Activated CD4-positive, alpha-beta T cell treated with anti-CD3 and anti-CD28 coated beads for 36 hours (primary cell): ENCODE data around the gene DNAH1. TPM values are rescaled to one million over a fixed set of nuclear protein-coding genes. Genes with fewer than 3 reads are reported as not detected.

Experiments
- ATAC-seq: fragments of 200-7000 bp; cut with Tn5 transposase; one replicate; pipeline ENCODE4 v1.10.0; 2021; ENCODE audit warnings: mild to moderate bottlenecking, moderate library complexity
- CTCF ChIA-PET: fragments of 350-600 bp; sonication (Branson Sonifier 250); formaldehyde crosslinking; loops from one replicate; lab custom pipeline; 2021; ENCODE audit warnings: antibody characterized with exemption; lab: Charles Lee
- POLR2A ChIA-PET: fragments of 350-600 bp; sonication (Branson Sonifier 250); formaldehyde crosslinking; loops from one replicate; lab custom pipeline; 2021; ENCODE audit warnings: antibody characterized with exemption, inconsistent platforms; lab: Charles Lee
- DNase-seq: peaks from one replicate; pipeline ENCODE4 v3.0.0-alpha.2; 2020
- H3K27ac Mint-ChIP-seq: one replicate; pipeline ENCODE4 v1.8.0; 2021; ENCODE audit warnings: mixed read lengths
- H3K27me3 Mint-ChIP-seq: one replicate; pipeline ENCODE4 v1.8.0; 2021; ENCODE audit warnings: mixed read lengths
- H3K36me3 Mint-ChIP-seq: one replicate; pipeline ENCODE4 v1.8.0; 2021; ENCODE audit warnings: low read depth, mixed read lengths
- H3K4me1 Mint-ChIP-seq: one replicate; pipeline ENCODE4 v1.8.0; 2021; ENCODE audit warnings: mixed read lengths
- H3K4me3 Mint-ChIP-seq: one replicate; pipeline ENCODE4 v1.8.0; 2021; ENCODE audit warnings: mild to moderate bottlenecking, moderate library complexity, mixed read lengths
- H3K9me3 Mint-ChIP-seq: one replicate; pipeline ENCODE4 v1.8.0; 2021; ENCODE audit warnings: low read depth, mixed read lengths
- intact Hi-C, 2 experiments: fragments of 100-400 bp; cut with DNase I in 1 of 2; cut with micrococcal nuclease in 1 of 2; formaldehyde crosslinking; loops; one replicate each; pipeline versions ENCODE4 v1.14.2 to v1.15.1; 2022 to 2024; cut with DNase I, micrococcal nuclease
- microRNA-seq: library from miRNA; unstranded; fragments of <30 nt; microRNA quantifications from one replicate; pipeline ENCODE4 v1.2.0, GENCODE V29; 2021; ENCODE audit warnings: borderline replicate concordance
- total RNA-seq, 2 experiments: library from RNA; stranded (reverse); gene quantifications; one replicate each; pipeline ENCODE4 v1.2.3, GENCODE V29; 2021

Gene DNAH1
- total RNA-seq, 2 experiments from 2014 or later = 7.4 to 10.1 TPM

DNA sequence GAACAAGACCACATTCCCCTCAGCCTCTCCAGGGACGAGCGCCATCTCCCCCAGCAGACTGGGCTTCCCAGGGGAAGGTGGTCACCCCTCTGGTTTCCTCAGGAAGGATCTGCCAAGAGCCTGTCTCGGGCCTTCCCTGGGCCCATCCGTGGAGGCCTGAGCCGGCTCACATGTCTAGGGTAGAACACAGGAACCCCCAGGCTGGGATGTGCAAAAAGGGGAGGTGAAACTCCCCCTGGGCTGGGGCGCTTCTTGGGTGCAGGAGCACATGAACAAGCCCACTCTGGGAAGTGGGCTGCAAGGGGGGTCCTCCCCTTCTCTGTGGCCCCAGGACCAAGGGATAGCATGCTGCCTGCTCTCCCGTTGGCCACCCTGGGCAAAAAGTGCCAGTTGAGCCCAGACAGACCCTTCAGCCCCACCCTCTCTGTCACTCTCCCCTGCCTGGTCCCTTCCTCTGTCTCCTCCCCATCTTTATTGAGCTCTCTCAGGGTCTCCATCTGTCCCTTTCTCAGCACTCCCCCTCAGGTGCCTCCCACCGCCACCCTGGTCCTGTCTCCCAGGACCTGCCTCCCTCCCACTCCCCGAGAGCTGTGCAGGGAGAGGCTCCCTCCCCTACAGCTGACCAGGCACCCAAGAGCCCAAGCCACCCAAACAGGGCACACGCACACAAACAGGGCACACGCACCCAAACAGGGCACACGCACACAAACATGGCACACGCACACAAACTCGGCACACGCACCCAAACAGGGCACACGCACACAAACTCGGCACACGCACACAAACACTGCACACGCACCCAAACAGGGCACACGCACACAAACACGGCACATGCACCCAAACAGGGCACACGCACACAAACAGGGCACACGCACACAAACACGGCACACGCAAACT is 127.9 kb downstream of the DNAH1 start:
- H3K4me3 Mint-ChIP-seq = no peak overlapping the region
- POLR2A ChIA-PET = no interaction called here
- intact Hi-C loops = loop anchor here in 1 of 2 experiments (10.0 kb wide), 1 partner anchor 219 kb away; the partner anchor contains the start of gene TLR9

DNA sequence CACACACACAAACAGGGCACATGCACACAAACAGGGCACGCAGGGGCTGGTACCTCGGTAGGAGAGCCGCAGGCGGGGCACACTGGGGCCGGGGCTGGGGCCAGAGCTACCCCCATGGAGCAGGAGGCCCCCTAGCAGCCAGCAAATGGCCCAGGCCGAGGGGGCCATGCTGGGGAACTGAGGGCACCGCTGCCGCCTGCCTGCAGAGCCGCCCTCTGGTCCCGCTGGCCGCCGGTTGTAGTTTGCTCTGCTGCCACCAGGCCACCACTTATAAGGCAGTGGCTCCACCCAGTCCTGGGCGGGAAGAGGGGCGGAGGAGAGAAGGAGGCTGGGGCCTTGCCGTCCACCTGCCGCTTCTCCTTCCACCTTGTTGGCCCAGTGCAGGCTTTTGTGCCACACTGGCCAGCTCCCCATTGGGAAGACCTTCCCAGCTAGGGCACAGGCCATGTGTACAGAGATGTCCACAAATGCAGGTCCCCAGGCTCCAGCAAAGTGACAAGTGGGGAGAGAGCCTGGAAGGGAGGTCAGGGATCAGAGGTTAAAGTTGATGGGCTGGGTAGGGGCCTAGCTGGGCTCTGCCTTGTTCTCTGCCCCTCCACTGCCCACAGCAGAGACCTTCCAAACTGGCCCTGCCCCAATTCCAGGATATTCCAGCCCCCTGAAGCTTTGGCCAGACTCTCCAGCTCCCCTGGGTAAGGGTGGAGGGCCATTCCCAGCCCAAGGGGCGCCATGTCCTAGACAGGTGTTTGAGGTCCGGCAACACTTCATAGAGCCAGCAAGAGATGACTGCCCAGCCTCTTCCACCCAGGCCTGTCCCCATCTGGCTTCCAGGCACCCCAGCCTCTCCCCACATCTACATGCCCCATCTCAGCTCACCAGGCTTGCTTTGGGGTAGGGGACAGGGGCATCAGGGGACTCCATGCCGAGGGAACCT is 129.0 kb downstream of the DNAH1 start, which contains the start of gene SEMA3G:
SEMA3G (minus strand) TSS at position 244 of the 934 bp plus-strand sequence; CDS start at position 168, 76 bp downstream.
- Mint-ChIP-seq H3K9me3 (no peaks in the 10 kb centered on the region), H3K27ac (no peak within 1 kb of the TSS), H3K4me1 (no peaks in the 10 kb centered on the region), H3K27me3 (no peaks in the 10 kb centered on the region), H3K36me3 (no peaks in the 10 kb centered on the region), H3K4me3 (no peak within 1 kb of the TSS)
- ChIA-PET CTCF (interaction anchor here (0.6 to 6.9 kb wide), 8 partner anchors 9 to 981 kb away, joined by 3 to 97 read pairs (median 5); partner anchors contain the start of genes TLR9, TNNC1 and UQCC5), POLR2A (no interaction called here)
- DNase-seq = peak; percentile 89
- intact Hi-C loops = loop anchor here (5.0 to 10.0 kb wide), 2 partner anchors 220 to 223 kb away; partner anchors contain the start of gene TLR9 (in 1 of the 2)
- ATAC-seq = peak; percentile 96

More for the DNA sequence above, 127.9 kb downstream of the DNAH1 start:
- H3K4me1 Mint-ChIP-seq = no peaks in the 10 kb centered on the region
- CTCF ChIA-PET = interaction anchor here (0.7 to 6.9 kb wide), 3 partner anchors 10 to 980 kb away, joined by 3 to 97 read pairs (median 10); partner anchors contain the start of gene TNNC1
- no peaks in the 10 kb centered on the region for H3K36me3 Mint-ChIP-seq
- no peaks in the 10 kb centered on the region for H3K27me3 Mint-ChIP-seq
- no peak overlapping the region for H3K27ac Mint-ChIP-seq
- DNase-seq (no peak), ATAC-seq (no peak)
- H3K9me3 Mint-ChIP-seq = no peaks in the 10 kb centered on the region

DNA sequence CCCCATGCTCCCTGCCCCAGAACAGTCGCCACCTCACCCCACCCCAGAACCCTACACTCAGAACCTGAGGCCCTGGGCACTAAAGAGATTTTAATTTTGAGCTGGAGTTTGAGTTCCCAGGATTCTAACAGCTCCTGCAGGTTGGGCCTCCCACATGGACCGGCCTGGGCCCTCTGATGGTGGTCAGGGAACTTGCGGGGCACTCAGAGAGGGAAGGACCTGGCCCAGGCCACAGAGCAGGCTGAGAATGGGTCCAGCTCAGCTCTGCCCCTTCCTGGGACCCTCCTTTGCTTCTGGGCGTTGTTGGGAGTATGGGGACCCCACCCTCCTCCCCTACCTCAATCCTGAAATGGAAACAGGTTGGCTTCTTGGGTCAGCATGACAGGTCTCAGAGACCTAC is 129.9 kb downstream of the DNAH1 start:
- H3K27ac Mint-ChIP-seq = no peak overlapping the region

DNA sequence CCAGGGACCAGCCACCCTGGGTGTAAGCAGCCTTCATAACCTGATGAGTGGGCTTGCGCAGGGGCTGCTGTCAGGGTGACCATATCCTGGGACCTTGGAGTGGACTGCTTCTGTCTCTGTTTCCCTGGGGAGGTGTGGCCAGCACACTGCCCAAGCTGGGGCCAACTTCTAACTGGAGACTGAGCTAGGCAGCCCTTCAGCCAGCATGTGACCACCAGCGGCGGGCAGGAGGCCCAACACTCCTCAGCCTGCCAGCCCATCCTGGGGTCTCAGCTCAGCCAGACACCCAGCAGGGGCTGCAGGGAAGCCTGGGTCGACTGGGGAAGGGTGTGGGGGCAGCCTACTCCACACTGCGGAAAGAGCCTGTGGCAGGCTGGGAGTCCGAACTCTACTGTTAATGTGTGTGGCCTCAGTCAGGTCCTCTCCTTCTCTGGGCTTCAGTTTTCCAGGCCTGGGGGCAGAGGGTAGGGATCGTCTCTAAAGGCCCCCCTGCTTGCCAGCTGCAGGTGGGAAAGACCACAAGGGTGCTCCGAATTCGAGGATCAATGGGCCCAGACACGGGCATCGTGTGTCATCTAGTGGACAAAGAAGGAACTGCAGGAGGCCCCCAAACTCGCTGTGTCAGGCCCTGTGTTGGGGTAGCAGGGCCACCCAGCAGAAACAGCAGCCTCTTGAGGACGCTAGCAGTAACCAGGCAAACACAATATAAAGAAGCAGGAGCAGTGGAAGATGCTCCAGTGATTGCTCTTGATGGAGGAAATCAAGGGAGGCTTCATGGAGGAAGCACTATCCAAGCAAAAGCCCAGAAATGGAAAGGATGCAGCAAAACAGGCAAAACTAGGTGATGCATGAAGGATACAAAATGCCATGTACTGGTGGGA is 130.8 kb downstream of the DNAH1 start:
- no peaks in the 10 kb centered on the region for H3K4me1 Mint-ChIP-seq
- no peak overlapping the region for H3K27ac Mint-ChIP-seq
- H3K27me3 Mint-ChIP-seq = no peaks in the 10 kb centered on the region
- peak; percentile 73 for ATAC-seq
- H3K36me3 Mint-ChIP-seq = no peaks in the 10 kb centered on the region
- peak; percentile 83 for DNase-seq
- no peak overlapping the region for H3K4me3 Mint-ChIP-seq
- intact Hi-C loops = loop anchor here (1.0 to 10.0 kb wide), 5 partner anchors 19 to 446 kb away; partner anchors contain the start of gene TLR9 (in 1 of the 2)
- ChIA-PET CTCF (interaction anchor here (0.5 to 6.9 kb wide), 16 partner anchors 8 to 214 kb away, joined by 3 to 97 read pairs (median 5); partner anchors contain the start of gene UQCC5), POLR2A (no interaction called here)
- no peaks in the 10 kb centered on the region for H3K9me3 Mint-ChIP-seq

More for the DNA sequence above, 129.9 kb downstream of the DNAH1 start:
- DNase-seq (no peak), ATAC-seq (no peak)
- ChIA-PET CTCF (interaction anchor here (0.6 to 6.9 kb wide), 13 partner anchors 7 to 107 kb away, joined by 3 to 97 read pairs (median 5); partner anchors contain the start of genes TNNC1 and UQCC5), POLR2A (no interaction called here)
- Mint-ChIP-seq H3K4me3 (no peak overlapping the region), H3K36me3 (no peaks in the 10 kb centered on the region), H3K4me1 (no peaks in the 10 kb centered on the region), H3K9me3 (no peaks in the 10 kb centered on the region), H3K27me3 (no peaks in the 10 kb centered on the region)
- intact Hi-C loops = loop anchor here (2.0 to 10.0 kb wide), 3 partner anchors 221 to 445 kb away; partner anchors contain the start of gene TLR9 (in 1 of the 2)

DNA sequence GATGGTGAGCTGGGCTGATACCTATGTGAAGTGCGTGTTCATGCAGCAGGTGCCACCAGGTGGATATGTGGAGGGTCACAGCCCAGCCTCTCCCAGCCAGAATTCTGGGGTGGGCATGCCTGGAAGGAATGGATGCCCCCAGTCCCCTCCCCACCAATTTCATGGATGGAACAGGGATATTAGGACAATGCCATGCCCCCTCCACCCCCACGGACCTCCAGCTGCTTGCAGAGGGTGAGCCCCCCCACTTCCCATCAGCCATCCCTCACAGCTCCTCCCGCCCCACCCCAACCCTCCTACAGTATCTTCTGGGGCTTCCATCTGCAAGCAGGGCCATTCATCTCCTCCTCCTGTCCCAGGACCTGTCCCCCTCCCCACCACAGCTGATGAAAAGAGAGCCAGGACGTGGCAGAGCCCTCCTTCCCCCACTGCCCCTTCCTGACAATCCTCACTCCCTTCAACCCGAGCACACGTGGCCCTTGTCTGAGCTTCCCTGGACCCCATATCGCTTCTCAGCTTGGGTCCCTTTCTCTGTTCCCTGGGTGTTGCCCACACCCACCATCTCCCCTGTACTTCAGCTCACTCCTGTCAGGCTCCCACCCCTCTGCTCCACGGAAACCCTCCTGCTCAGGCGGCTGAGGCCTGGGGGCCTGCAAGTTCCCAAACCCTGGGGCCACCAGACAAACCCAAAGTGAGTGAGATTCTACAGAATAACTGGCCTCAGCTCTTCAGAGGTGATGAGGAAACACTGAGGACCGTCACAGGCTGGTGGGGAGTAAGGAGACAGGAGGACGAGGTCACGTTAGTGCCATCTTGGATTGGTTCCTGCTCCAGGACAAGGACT is 131.6 kb downstream of the DNAH1 start:
- Mint-ChIP-seq H3K4me1 (no peaks in the 10 kb centered on the region), H3K9me3 (no peaks in the 10 kb centered on the region), H3K36me3 (no peaks in the 10 kb centered on the region), H3K27me3 (no peaks in the 10 kb centered on the region), H3K4me3 (no peak overlapping the region), H3K27ac (no peak overlapping the region)
- CTCF ChIA-PET = interaction anchor here (0.5 to 6.9 kb wide), 20 partner anchors 9 to 446 kb away, joined by 3 to 97 read pairs (median 4); no protein-coding TSS in a partner anchor
- DNase-seq = no peak
- POLR2A ChIA-PET = no interaction called here
- intact Hi-C loops = loop anchor here (1.0 to 10.0 kb wide), 5 partner anchors 19 to 447 kb away; partner anchors contain the start of gene TLR9 (in 1 of the 2)
- no peak for ATAC-seq

Small RNA genes within 50 kb of the gene (microRNA-seq; reads per million reads assigned to microRNA genes)
- gene MIR135A1 = not detected
- gene MIRLET7G = 220,491 reads per million, percentile 100 among the genes with 10 or more reads in this experiment

Other genes starting within 250 kb of the DNAH1 start
- gene POC1A, start 161.9 kb upstream of the DNAH1 start, total RNA-seq = 10 to 100 TPM; 23.4 to 26.1 TPM
- 10 to 100 TPM; 52.8 to 68.7 TPM for gene ALAS1, start 118.2 kb upstream of the DNAH1 start, total RNA-seq
- gene TLR9, start 90.7 kb upstream of the DNAH1 start, total RNA-seq = under 1 TPM; 0.59 to 0.74 TPM
- gene TWF2, start 77.2 kb upstream of the DNAH1 start, total RNA-seq = 10 to 100 TPM; 85.0 to 93.5 TPM
- gene PPM1M, start 70.6 kb upstream of the DNAH1 start, total RNA-seq = 10 to 100 TPM; 52.9 to 59.2 TPM
- gene WDR82, start 37.7 kb upstream of the DNAH1 start, total RNA-seq = 100 to 1,000 TPM in 1 of 2 experiments, 10 to 100 TPM in 1; 95.2 to 113 TPM
- gene GLYCTK, start 28.5 kb upstream of the DNAH1 start, total RNA-seq = 10 to 100 TPM; 13.3 to 18.8 TPM
- 10 to 100 TPM; 80.6 to 94.1 TPM for gene BAP1, start 93.7 kb downstream of the DNAH1 start, total RNA-seq
- 10 to 100 TPM; 13.9 to 14.1 TPM for gene PHF7, start 94.3 kb downstream of the DNAH1 start, total RNA-seq
- gene SEMA3G, start 128.8 kb downstream of the DNAH1 start, total RNA-seq = not detected
- gene TNNC1, start 137.7 kb downstream of the DNAH1 start, total RNA-seq = 1 to 10 TPM; 2.7 to 4.2 TPM
- 10 to 100 TPM; 61.4 to 68.9 TPM for gene NISCH, start 139.3 kb downstream of the DNAH1 start, total RNA-seq
- gene STAB1, start 179.0 kb downstream of the DNAH1 start, total RNA-seq = under 1 TPM; 0.09 to 0.14 TPM
- 10 to 100 TPM; 35.6 to 59.1 TPM for gene NT5DC2, start 217.5 kb downstream of the DNAH1 start, total RNA-seq
- 10 to 100 TPM; 12.0 to 12.7 TPM for gene UQCC5, start 220.3 kb downstream of the DNAH1 start, total RNA-seq